Coronary artery (tissue), 2 donors: ENCODE measurements around the gene COX7B2.

Experiments
- DNase-seq: peaks from one replicate; pipeline ENCODE4 v3.0.0-alpha.2; 2017; ENCODE audit warnings: low spot score
- H3K27ac ChIP-seq, 2 donors: fragments of 200-600 bp; sonication (generic); one replicate each; pipeline ENCODE4 v1.5.1; 2016 to 2019
- H3K4me3 ChIP-seq: fragments of 200-600 bp; sonication (generic); 2 replicates; pipeline ENCODE4 v1.5.1; 2016; ENCODE audit warnings: mild to moderate bottlenecking, moderate library complexity
- TF ChIP-seq, protein P1 (sequence below): fragments of 200-600 bp; sonication (generic); IDR thresholded peaks from one replicate; pipeline ENCODE4 v1.5.1; 2019; ENCODE audit warnings: antibody characterized with exemption

The COX7B2 gene

DNA sequence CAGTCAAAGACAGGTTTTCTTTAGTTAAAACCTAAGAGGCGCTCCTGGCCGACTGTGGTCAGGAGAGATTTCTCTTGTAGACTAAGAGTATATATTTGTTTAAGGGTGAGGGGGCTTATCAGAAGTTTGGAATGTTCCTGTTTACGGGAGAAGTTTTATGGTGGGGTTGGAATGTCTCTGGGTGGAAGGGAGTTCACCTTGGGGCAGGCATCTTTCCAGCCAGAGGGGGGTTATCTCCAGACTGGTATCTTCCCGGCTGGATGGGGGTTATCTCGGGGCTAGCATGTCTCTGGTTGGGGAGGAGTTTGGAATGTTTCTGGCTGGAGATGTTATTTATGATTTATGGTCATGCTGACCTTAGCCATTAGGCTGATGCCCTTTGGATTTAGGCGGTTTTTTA lies 116.0 kb downstream of the COX7B2 start:
- Histone ChIP-seq H3K27ac (no peak overlapping the region), H3K4me3 (no peak overlapping the region)
- TF ChIP-seq, protein P1, sequence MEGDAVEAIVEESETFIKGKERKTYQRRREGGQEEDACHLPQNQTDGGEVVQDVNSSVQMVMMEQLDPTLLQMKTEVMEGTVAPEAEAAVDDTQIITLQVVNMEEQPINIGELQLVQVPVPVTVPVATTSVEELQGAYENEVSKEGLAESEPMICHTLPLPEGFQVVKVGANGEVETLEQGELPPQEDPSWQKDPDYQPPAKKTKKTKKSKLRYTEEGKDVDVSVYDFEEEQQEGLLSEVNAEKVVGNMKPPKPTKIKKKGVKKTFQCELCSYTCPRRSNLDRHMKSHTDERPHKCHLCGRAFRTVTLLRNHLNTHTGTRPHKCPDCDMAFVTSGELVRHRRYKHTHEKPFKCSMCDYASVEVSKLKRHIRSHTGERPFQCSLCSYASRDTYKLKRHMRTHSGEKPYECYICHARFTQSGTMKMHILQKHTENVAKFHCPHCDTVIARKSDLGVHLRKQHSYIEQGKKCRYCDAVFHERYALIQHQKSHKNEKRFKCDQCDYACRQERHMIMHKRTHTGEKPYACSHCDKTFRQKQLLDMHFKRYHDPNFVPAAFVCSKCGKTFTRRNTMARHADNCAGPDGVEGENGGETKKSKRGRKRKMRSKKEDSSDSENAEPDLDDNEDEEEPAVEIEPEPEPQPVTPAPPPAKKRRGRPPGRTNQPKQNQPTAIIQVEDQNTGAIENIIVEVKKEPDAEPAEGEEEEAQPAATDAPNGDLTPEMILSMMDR: no peak
- no peak for DNase-seq

DNA sequence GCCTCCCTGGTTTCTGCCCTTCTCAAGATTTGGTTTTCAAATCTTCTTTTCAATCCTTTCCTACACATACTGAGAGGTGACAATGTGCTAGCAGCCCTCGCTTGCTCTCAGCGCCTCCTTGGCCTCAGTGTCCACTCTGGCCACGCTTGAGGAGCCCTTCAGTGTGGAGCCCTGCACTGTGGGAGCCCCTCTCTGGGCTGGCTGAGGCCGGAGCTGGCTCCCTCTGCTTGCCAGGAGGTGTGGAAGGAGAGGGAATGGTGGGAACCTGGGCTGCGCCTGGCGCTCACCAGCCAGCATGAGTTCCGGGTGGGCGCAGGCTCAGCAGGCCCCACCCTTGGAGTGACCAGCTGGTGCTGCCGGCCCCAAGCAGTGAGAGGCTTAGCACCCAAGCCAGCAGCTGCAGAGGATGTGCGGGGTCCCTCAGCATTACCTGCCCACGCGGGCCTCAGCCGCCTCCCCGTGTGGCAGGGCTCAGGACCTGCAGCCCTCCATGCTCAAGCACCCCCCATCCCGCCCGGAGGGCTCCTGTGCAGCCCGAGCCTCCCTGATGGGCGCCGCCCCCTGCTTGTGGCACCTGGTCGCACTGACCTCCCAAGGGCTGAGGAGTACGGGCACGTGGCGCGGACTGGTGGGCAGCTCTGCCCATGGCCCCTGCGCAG lies 127.5 kb downstream of the COX7B2 start:
- no peak for DNase-seq
- Histone ChIP-seq H3K4me3 (no peak overlapping the region), H3K27ac (no peak overlapping the region)
- TF ChIP-seq, protein P1: no peak

DNA sequence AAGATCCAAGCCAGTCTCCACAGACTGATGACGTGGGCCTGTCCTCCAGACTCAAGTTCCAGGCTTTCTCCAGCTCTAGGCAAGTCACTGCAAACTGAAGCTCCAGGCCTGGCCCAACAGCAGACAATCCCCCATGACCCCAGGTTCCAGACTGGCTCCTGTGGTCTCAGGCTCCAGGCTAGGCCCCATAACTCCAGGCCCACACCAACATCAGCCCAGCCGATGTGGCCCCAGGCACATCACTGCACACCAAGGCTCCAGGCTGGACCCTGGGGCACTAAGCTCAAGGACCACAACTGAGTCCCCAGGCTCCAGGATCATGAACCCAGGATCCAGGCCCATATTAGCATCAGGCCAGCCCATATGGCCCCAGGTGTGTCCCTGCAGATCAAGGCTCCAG lies 143.6 kb downstream of the COX7B2 start:
- Histone ChIP-seq H3K27ac (no peak overlapping the region), H3K4me3 (no peak overlapping the region)
- TF ChIP-seq, protein P1: no peak
- DNase-seq: no peak

DNA sequence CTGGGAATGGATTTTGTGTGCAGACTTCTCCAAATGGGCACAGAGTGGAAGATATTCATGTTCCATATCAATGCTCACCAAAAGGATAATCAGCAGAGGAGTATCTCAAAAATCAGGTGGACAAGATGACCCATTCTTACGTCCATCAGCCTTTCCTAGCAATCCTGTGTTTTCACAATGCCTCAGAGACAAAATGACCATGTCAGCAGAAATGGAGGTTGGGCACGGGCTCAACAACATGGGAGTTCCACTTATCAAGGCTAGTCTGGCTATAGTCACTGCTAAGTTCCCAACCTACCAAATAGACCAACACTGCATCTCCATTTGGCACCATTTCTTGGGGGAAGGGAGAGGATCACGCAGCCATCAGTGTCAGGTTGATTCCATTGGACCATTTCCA lies 179.0 kb downstream of the COX7B2 start:
- no peak overlapping the region for H3K4me3 ChIP-seq
- H3K27ac ChIP-seq: no peak overlapping the region
- TF ChIP-seq, protein P1: no peak
- DNase-seq: no peak

DNA sequence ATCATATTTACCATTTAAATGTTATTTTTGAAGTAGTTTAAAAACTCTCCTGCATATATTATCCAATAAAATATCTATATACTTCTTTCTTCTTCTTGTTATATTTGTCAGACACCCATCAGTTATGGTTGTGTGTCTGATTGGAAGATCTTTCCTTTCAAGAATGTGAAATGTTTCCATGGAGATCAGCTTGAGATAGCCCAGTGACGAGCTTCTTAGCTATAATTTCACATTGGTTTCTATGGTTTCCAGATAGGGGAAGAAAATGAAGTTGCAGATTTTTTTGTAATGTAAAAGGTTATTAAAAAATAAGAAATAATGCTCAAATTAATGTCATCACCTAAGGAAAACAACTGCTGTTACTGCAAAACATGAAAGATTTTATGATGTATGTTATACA lies 189.0 kb downstream of the COX7B2 start:
- Histone ChIP-seq H3K4me3 (no peak overlapping the region), H3K27ac (no peak overlapping the region)
- TF ChIP-seq, protein P1: no peak
- DNase-seq: no peak

DNA sequence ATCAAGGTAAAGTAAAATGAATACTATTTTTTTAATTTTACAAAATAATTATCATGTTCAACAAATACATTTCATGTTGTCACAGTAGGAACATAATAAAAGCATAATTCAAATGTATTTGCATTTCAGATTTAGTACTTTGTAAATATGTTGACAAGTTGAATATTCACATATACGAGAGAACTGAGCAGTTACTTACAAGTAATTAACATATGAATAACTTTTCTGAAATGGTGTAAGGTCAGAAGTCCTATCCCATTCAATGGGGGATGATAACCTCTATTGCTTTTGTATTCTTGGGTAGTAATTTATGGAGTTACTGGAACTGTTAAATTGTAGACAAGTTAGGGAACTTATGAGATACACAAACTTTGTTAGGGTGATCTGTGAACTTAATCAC lies 191.1 kb downstream of the COX7B2 start:
- DNase-seq: no peak
- Histone ChIP-seq H3K27ac (no peak overlapping the region), H3K4me3 (no peak overlapping the region)
- TF ChIP-seq, protein P1: no peak

DNA sequence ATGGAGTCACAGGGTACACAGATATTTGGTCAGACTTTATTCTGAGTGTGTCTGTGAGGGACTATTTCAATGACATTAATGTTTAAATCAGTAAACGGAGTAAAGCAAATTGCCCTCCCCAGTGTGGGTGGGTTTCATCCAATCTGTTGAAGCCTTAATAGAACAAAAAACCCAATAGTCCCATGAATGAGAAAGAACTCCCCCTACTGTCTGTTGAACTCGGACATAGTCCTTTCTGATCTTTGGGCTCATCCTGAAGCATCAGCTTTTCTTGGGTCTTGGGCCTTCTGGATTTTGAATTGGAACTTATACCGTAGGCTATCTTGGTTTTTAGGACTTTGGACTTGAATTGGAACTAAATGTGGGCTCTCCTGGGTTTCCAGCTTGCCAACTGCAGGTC lies 193.6 kb downstream of the COX7B2 start:
- no peak for DNase-seq
- no peak overlapping the region for H3K27ac ChIP-seq
- TF ChIP-seq, protein P1: no peak
- H3K4me3 ChIP-seq: no peak overlapping the region
